Measurements from ENCODE around the gene PNPLA1. TPM values are rescaled to one million over a fixed set of nuclear protein-coding genes. Genes with fewer than 3 reads are reported as not detected.
A peak's percentile ranks its signal among the peaks of the same experiment; 100 is the strongest.

Gene PNPLA1
- total and polyA plus RNA-seq, 10 of the 15 experiments (the other 5 are each of a cell fraction or from before 2014, with no cell fraction given) = 0.04 TPM; not detected in 9

GRCh38 chr6:36235309-36235708, 34.6 kb upstream of the PNPLA1 start:
- WGBS (ENCODE audit: insufficient coverage, insufficient replicate concordance, low lambda C conversion rate, missing lambda C conversion rate) = 17% methylated on average over 3 of the region's 3 CpGs
- no peak for TF ChIP-seq IKZF2 (IDR thresholded peaks at IDR 0.05)
- no peak for TF ChIP-seq MXI1 (IDR thresholded peaks at IDR 0.05; ENCODE audit: low read depth, low read length)
- no peak for TF ChIP-seq POLR2AphosphoS5 (IDR thresholded peaks at IDR 0.05; ENCODE audit: low read length)
- no peak for TF ChIP-seq MYC (IDR thresholded peaks at IDR 0.05; ENCODE audit: insufficient read depth, insufficient read length, insufficient replicate concordance, low read length, severe bottlenecking)
- no peak for TF ChIP-seq RB1 (IDR thresholded peaks at IDR 0.05; ENCODE audit: borderline replicate concordance)
- no peak for TF ChIP-seq ZBTB11 (CRISPR knock-in tag; IDR thresholded peaks at IDR 0.05)
- no peak for TF ChIP-seq GATAD2B (conservative IDR thresholded peaks at IDR 0.05; ENCODE audit: low read depth)
- TF ChIP-seq JUND (IDR thresholded peaks at IDR 0.05; ENCODE audit: low read depth, low read length) = no peak
- no peak for TF ChIP-seq ZNF687 (IDR thresholded peaks at IDR 0.05)
- no peak for TF ChIP-seq NFIC (IDR thresholded peaks at IDR 0.05; ENCODE audit: low read depth, low read length)
- TF ChIP-seq STAT3 (IDR thresholded peaks at IDR 0.05; ENCODE audit: low read depth, low read length) = no peak
- TF ChIP-seq ZBTB4 (CRISPR knock-in tag; IDR thresholded peaks at IDR 0.05) = no peak
- no peak for TF ChIP-seq CBFB (IDR thresholded peaks at IDR 0.05; ENCODE audit: low read depth)
- TF ChIP-seq FOXM1 (IDR thresholded peaks at IDR 0.05; ENCODE audit: low read depth, low read length) = no peak

More at GRCh38 chr6:36235309-36235708, 34.6 kb upstream of the PNPLA1 start:
- ChIA-PET CTCF (no interaction called here), SMC1A (ENCODE audit: uncharacterized antibody, unreplicated experiment) (no interaction called here), POLR2A (no interaction called here), RAD21 (ENCODE audit: unreplicated experiment) (no interaction called here)
- in situ Hi-C loops (cut with MboI) (no loop called here), intact Hi-C loops (cut with micrococcal nuclease; ENCODE audit: unreplicated experiment) (no loop called here)
- Histone ChIP-seq H3K4me3 (no peak overlapping the region), H4K20me1 (ENCODE audit: control insufficient read depth, insufficient read depth) (no peaks in the 10 kb centered on the region), H3K27ac (ENCODE audit: control insufficient read depth, insufficient read depth) (no peak overlapping the region), H3K27me3 (replicated peaks in 1 of 2; ENCODE audit: control insufficient read depth in 2 of 2, insufficient read depth in 2 of 2, low read length in 1 of 2) (no peaks in the 10 kb centered on the region), H3K9ac (ENCODE audit: control insufficient read depth, insufficient read depth, low read length) (no peak overlapping the region), H2AFZ (ENCODE audit: control insufficient read depth, low read depth, low read length) (no peak overlapping the region), H3K36me3 (ENCODE audit: control insufficient read depth in 2 of 2, insufficient read depth in 2 of 2, low read length in 1 of 2) (peaks cover 5 to 6% of the 10 kb centered on the region in 2 experiments; a peak in 3 of 4 replicates), H3K9me3 (replicated peaks; ENCODE audit: control insufficient read depth, insufficient read depth, low read length) (no peaks in the 10 kb centered on the region), H3K4me1 (ENCODE audit: control insufficient read depth, insufficient read depth, low read length) (no peaks in the 10 kb centered on the region), H3K4me2 (ENCODE audit: control insufficient read depth, insufficient read depth) (no peak overlapping the region), H3K79me2 (ENCODE audit: control insufficient read depth, insufficient read depth, low read length) (no peaks in the 10 kb centered on the region)
- ATAC-seq = peak; percentile 35; the same call in 1 of the 3 replicates
- no peak for FAIRE-seq
- BruUV-seq (replicated peaks) = no TSS peak
- DNase-seq (ENCODE audit: low read depth, low spot score) = no peak
